Naive thymus-derived CD4-positive, alpha-beta T cell (primary cell): ENCODE results near the gene RERE. TPM values are rescaled to one million over a fixed set of nuclear protein-coding genes. Genes with fewer than 3 reads are reported as not detected.

Experiments
- ATAC-seq: fragments of 150-1000 bp; cut with Tn5 transposase; 2 replicates; pipeline ENCODE4 v1.10.0; 2021; ENCODE audit warnings: mild to moderate bottlenecking, moderate library complexity
- CTCF ChIA-PET: fragments of 350-600 bp; sonication (Branson Sonifier 250); formaldehyde crosslinking; loops from one replicate; lab custom pipeline; 2021; ENCODE audit warnings: antibody characterized with exemption; lab: Charles Lee
- POLR2A ChIA-PET: fragments of 350-600 bp; sonication (Branson Sonifier 250); formaldehyde crosslinking; loops from one replicate; lab custom pipeline; 2021; ENCODE audit warnings: antibody characterized with exemption, inconsistent platforms; lab: Charles Lee
- DNase-seq, 9 donors: peaks; one replicate each; pipeline versions ENCODE4 v3.0.0 to v3.0.0-alpha.2; 2020 to 2022; ENCODE audit warnings: mixed read lengths in 1 of 9
- H3K27ac ChIP-seq: one replicate; pipeline ENCODE4 v1.7.0; 2013; ENCODE audit warnings: mild to moderate bottlenecking, low read depth, low read length, moderate library complexity
- H3K27me3 ChIP-seq, 2 donors: one replicate each; pipeline ENCODE4 v1.7.0; 2013; ENCODE audit warnings: low read length in 2 of 2, mild to moderate bottlenecking in 2 of 2, moderate library complexity in 2 of 2; ENCODE audit not compliant: control insufficient read depth in 2 of 2, insufficient read depth in 2 of 2
- H3K36me3 ChIP-seq, 3 experiments: 1 replicate in 2 of 3; 2 replicates in 1 of 3; pipeline ENCODE4 v1.7.0; 2013; ENCODE audit warnings: low read length in 3 of 3, mild to moderate bottlenecking in 3 of 3, moderate library complexity in 1 of 3; ENCODE audit not compliant: insufficient read depth in 3 of 3, control insufficient read depth in 2 of 3
- H3K4me1 ChIP-seq, 2 donors: one replicate each; pipeline ENCODE4 v1.7.0; 2013; ENCODE audit warnings: low read length in 2 of 2, mild to moderate bottlenecking in 2 of 2, moderate library complexity in 1 of 2; ENCODE audit not compliant: control insufficient read depth in 2 of 2, insufficient read depth in 2 of 2
- H3K4me3 ChIP-seq: 2 replicates; pipeline ENCODE4 v1.7.0; 2013; ENCODE audit warnings: mild to moderate bottlenecking, low read length
- H3K9me3 ChIP-seq, 3 experiments: 1 replicate in 2 of 3; 2 replicates in 1 of 3; pipeline ENCODE4 v1.7.0; 2013; ENCODE audit warnings: low read length in 3 of 3; ENCODE audit not compliant: control insufficient read depth in 2 of 3
- H3K27ac Mint-ChIP-seq, 9 donors: one replicate each; pipeline ENCODE4 v1.8.0; 2020 to 2022; ENCODE audit warnings: mixed read lengths in 9 of 9, mild to moderate bottlenecking in 8 of 9, moderate library complexity in 5 of 9, inconsistent platforms in 2 of 9
- H3K27me3 Mint-ChIP-seq, 5 donors: one replicate each; pipeline ENCODE4 v1.8.0; 2021 to 2022; ENCODE audit warnings: mixed read lengths in 5 of 5, mild to moderate bottlenecking in 1 of 5
- H3K36me3 Mint-ChIP-seq, 5 donors: one replicate each; pipeline ENCODE4 v1.8.0; 2020 to 2022; ENCODE audit warnings: mixed read lengths in 5 of 5, mild to moderate bottlenecking in 3 of 5, inconsistent platforms in 1 of 5
- H3K4me1 Mint-ChIP-seq, 7 donors: one replicate each; pipeline ENCODE4 v1.8.0; 2020 to 2022; ENCODE audit warnings: mixed read lengths in 7 of 7, mild to moderate bottlenecking in 3 of 7, inconsistent platforms in 1 of 7
- H3K4me3 Mint-ChIP-seq, 10 donors: one replicate each; pipeline ENCODE4 v1.8.0; 2020 to 2022; ENCODE audit warnings: mild to moderate bottlenecking in 10 of 10, mixed read lengths in 10 of 10, moderate library complexity in 6 of 10, inconsistent platforms in 2 of 10
- H3K9me3 Mint-ChIP-seq, 11 donors: one replicate each; pipeline ENCODE4 v1.8.0; 2020 to 2022; ENCODE audit warnings: mixed read lengths in 11 of 11, mild to moderate bottlenecking in 4 of 11, inconsistent platforms in 1 of 11, moderate library complexity in 1 of 11
- intact Hi-C, 2 donors: fragments of 100-400 bp; cut with micrococcal nuclease; formaldehyde crosslinking; loops; one replicate each; pipeline ENCODE4 v1.15.1; 2023
- polyA plus RNA-seq, 2 donors: library from polyadenylated mRNA; unstranded; fragments of 300-500 nt; fragmentation: Illumina TruSeq; gene quantifications; one replicate each; pipeline ENCODE4 v1.2.3, GENCODE V29; 2021
- total RNA-seq, 6 experiments: library from RNA in 5 of 6; stranded (reverse) in 5 of 6; gene quantifications; 1 replicate in 5 of 6; 2 replicates in 1 of 6; pipeline ENCODE4 v1.2.3 and lab custom pipeline; 2021 to 2026

RERE gene
- total and polyA plus RNA-seq, 7 experiments from 2014 or later = 7.3 to 114 (median 106) TPM

DNA sequence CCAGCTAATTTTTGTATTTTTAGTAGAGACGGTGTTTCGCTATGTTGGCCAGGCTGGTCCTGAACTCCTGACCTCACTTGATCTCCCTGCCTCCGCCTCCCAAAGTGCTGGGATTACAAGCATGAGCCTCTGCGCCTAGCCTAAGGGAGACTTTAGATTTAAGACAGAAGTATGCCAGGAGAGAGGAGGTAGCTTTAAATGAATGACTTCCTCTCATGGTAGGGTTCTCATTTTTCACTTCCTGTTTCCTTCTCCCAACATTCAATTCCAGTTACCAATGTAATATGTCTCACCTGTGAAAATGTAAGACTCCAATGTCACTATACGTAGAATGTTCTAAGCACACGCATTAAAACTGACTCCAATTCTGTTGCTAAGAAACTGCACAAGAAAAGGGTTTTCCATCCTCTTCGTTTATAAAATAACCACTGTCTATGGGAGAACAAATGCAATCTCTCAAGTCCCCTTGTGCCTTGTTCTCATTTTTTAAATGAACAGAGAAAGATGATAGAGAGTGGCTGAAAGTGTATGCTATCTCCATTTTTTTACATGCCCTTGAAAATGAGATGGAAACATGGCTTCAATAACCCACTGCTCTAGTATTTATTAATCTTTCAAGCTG is 359.6 kb downstream of the RERE start:
- no peaks in the 10 kb centered on the region for H3K27me3 ChIP-seq
- POLR2A ChIA-PET = interaction anchor here (0.8 to 1.0 kb wide), 3 partner anchors 11 to 75 kb away, joined by 4 to 6 read pairs (median 4); no protein-coding TSS in a partner anchor
- no peaks in the 10 kb centered on the region for H3K36me3 ChIP-seq
- Mint-ChIP-seq H3K27ac (peak overlapping the region in 2 of 9 donors; percentile 34 to 75), H3K4me3 (peak overlapping the region in 3 of 10 donors; percentile 14 to 36 (median 30)), H3K4me1 (peaks cover 25 to 72% (median 59%) of the 10 kb centered on the region in 7 donors), H3K9me3 (no peaks in the 10 kb centered on the region), H3K27me3 (no peaks in the 10 kb centered on the region), H3K36me3 (peaks cover 0 to 19% (median 8%) of the 10 kb centered on the region in 5 donors)
- DNase-seq (no peak), ATAC-seq (peak; percentile 32)
- H3K4me3 ChIP-seq = no peak overlapping the region
- H3K9me3 ChIP-seq = no peaks in the 10 kb centered on the region
- peaks cover 0 to 32% of the 10 kb centered on the region in 2 donors for H3K4me1 ChIP-seq
- intact Hi-C loops = no loop called here
- CTCF ChIA-PET = no interaction called here
- H3K27ac ChIP-seq = no peak overlapping the region

DNA sequence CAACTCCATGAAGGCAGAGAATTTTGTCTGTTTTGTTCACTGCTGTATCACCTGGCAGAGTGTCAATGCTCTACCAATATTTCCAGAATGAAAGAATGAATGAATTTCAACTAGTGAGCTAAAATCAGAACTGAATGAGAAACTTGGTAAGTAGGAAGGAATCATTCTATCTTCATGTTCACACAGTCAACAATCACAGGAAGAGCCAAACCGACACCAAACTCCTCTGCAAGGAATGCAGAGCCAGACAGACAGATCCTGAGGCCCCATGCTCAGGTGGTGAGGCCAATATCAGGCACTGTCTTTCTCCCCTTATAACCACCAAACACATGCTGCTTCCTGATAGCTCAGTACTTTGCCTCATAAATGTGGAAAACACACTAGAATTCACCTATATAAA is 360.4 kb downstream of the RERE start:
- Histone ChIP-seq H3K9me3 (no peaks in the 10 kb centered on the region), H3K4me3 (no peak overlapping the region), H3K4me1 (peaks cover 0 to 25% of the 10 kb centered on the region in 2 donors), H3K27ac (no peak overlapping the region), H3K36me3 (no peaks in the 10 kb centered on the region), H3K27me3 (no peaks in the 10 kb centered on the region)
- H3K9me3 Mint-ChIP-seq = no peaks in the 10 kb centered on the region
- intact Hi-C loops = no loop called here
- ChIA-PET CTCF (interaction anchor here (0.6 to 1.3 kb wide), 2 partner anchors 26 to 192 kb away, joined by 3 read pairs; no protein-coding TSS in a partner anchor), POLR2A (interaction anchor here (1.0 kb wide), 1 partner anchor 29 kb away, joined by 4 read pairs; no protein-coding TSS in a partner anchor)
- H3K4me3 Mint-ChIP-seq = peak overlapping the region in 2 of 10 donors; percentile 6 to 30
- peaks cover 0 to 17% (median 8%) of the 10 kb centered on the region in 5 donors for H3K36me3 Mint-ChIP-seq
- H3K4me1 Mint-ChIP-seq = peaks cover 25 to 63% (median 51%) of the 10 kb centered on the region in 7 donors
- H3K27ac Mint-ChIP-seq = peak overlapping the region in 4 of 9 donors; percentile 18 to 75 (median 36)
- H3K27me3 Mint-ChIP-seq = no peaks in the 10 kb centered on the region
- ATAC-seq = no peak
- no peak for DNase-seq

DNA sequence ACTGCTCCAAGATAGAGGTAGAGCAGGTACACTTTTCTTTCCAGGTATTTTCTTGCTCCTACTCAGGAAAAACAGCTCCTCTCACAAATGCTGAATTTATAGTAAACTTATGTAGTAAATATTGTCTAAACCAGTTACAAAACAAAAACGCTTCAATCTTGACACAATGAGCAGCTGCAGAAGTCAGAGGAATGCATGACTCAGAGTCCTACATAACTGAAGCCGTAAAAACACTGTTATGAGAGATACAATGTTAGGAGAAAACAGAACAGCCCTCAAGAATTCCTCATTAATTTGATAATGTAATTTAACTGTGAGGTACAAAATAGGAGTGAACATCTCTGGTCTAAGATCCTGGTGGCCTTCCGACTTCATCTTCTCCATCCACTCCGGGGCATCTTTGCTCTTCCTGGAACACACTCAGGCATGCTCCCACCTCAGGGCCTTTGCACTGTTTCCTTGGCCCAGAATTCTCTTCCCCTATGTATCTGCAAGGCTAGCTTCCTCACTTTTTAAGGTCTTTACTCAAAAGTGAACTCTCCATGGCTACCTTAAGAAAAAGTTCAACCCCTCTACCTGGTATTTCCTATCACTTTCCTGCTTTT is 361.0 kb downstream of the RERE start:
- DNase-seq = no peak
- H3K4me1 ChIP-seq = peaks cover 0 to 19% of the 10 kb centered on the region in 2 donors
- ChIA-PET CTCF (interaction anchor here (0.6 to 1.3 kb wide), 2 partner anchors 26 to 191 kb away, joined by 3 read pairs; no protein-coding TSS in a partner anchor), POLR2A (no interaction called here)
- H3K27ac ChIP-seq = no peak overlapping the region
- intact Hi-C loops = no loop called here
- peaks cover 23 to 59% (median 46%) of the 10 kb centered on the region in 7 donors for H3K4me1 Mint-ChIP-seq
- no peaks in the 10 kb centered on the region for H3K27me3 ChIP-seq
- H3K9me3 Mint-ChIP-seq = no peaks in the 10 kb centered on the region
- H3K36me3 Mint-ChIP-seq = peaks cover 0 to 15% (median 8%) of the 10 kb centered on the region in 5 donors
- H3K27me3 Mint-ChIP-seq = no peaks in the 10 kb centered on the region
- ATAC-seq = no peak
- H3K9me3 ChIP-seq = no peaks in the 10 kb centered on the region
- H3K27ac Mint-ChIP-seq = peak overlapping the region in 3 of 9 donors; percentile 18 to 75 (median 37)
- no peak overlapping the region for H3K4me3 ChIP-seq
- H3K36me3 ChIP-seq = no peaks in the 10 kb centered on the region
- H3K4me3 Mint-ChIP-seq = peak overlapping the region in 2 of 10 donors; percentile 6 to 30

DNA sequence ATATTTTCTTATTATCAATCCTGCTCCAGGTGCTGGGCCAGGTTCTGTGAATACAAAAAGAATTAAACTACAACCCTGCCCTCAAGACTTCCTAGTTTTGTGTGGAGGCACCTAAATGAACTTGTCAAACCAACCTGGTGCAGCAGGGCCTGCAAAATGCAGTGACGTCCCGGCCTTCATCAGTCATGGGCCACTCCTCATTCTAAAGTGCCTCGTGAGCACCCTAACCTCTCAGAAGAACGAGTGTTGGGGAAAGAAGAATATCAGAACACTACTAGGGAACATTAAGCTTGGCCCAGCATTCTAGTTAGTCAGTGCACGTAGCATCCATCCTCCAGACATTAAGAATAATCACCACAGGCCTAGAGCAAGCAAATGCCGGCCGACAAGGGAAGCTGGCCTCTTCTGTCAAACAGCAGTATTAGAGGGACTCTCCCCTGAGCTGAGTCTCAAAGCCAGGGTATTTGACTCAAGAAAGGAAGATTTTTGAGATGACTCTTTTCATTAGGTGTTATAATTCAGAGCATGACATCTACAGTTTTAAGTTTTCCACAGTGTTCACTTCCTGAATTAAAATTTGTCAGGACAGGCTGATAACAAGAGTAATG is 361.6 kb downstream of the RERE start:
- no peak overlapping the region for H3K27ac ChIP-seq
- intact Hi-C loops = no loop called here
- peaks cover 0 to 13% of the 10 kb centered on the region in 2 donors for H3K4me1 ChIP-seq
- peak overlapping the region in 1 of 10 donors; percentile 30 for H3K4me3 Mint-ChIP-seq
- H3K9me3 ChIP-seq = no peaks in the 10 kb centered on the region
- CTCF ChIA-PET = interaction anchor here (0.6 to 1.3 kb wide), 3 partner anchors 14 to 272 kb away, joined by 3 read pairs; no protein-coding TSS in a partner anchor
- H3K36me3 ChIP-seq = no peaks in the 10 kb centered on the region
- no peaks in the 10 kb centered on the region for H3K27me3 ChIP-seq
- DNase-seq (no peak), ATAC-seq (no peak)
- no peak overlapping the region for H3K4me3 ChIP-seq
- peaks cover 19 to 53% (median 40%) of the 10 kb centered on the region in 7 donors for H3K4me1 Mint-ChIP-seq
- POLR2A ChIA-PET = no interaction called here
- H3K27me3 Mint-ChIP-seq = no peaks in the 10 kb centered on the region
- H3K27ac Mint-ChIP-seq = peak overlapping the region in 1 of 9 donors; percentile 11
- peaks cover 0 to 15% (median 8%) of the 10 kb centered on the region in 5 donors for H3K36me3 Mint-ChIP-seq
- no peaks in the 10 kb centered on the region for H3K9me3 Mint-ChIP-seq

DNA sequence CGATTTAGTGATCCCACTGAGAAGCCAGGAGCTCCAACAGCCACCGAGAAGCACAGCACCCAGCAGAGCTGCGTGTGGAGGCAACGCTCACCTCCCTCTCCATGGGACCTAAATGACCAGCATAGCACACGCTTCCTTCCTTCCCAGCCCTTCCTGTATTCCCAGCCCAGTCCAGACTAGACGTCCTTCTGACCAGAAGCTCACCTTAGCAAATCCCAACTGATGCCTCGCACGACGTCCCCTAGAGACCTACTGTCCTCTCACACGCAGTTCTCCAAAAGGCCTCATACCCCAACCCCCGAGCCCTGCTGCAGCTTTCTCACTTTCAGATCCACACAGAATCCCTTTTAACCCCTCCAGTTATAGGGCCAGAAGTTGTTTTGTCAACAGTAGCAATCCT is 367.1 kb downstream of the RERE start:
- no peak for DNase-seq
- H3K4me3 ChIP-seq = no peak overlapping the region
- H3K27me3 ChIP-seq = no peaks in the 10 kb centered on the region
- H3K27ac Mint-ChIP-seq = no peak overlapping the region
- H3K36me3 Mint-ChIP-seq = peaks cover 0 to 26% (median 20%) of the 10 kb centered on the region in 5 donors
- H3K4me1 ChIP-seq = peaks cover 0 to 8% of the 10 kb centered on the region in 2 donors
- no peak overlapping the region for H3K27ac ChIP-seq
- H3K4me3 Mint-ChIP-seq = no peak overlapping the region
- peaks cover 3 to 19% (median 12%) of the 10 kb centered on the region in 7 donors for H3K4me1 Mint-ChIP-seq
- H3K9me3 Mint-ChIP-seq = no peaks in the 10 kb centered on the region
- ChIA-PET POLR2A (no interaction called here), CTCF (interaction anchor here (1.0 kb wide), 1 partner anchor 9 kb away, joined by 3 read pairs; no protein-coding TSS in a partner anchor)
- no peaks in the 10 kb centered on the region for H3K36me3 ChIP-seq
- ATAC-seq = no peak
- intact Hi-C loops = no loop called here
- H3K27me3 Mint-ChIP-seq = no peaks in the 10 kb centered on the region
- H3K9me3 ChIP-seq = no peaks in the 10 kb centered on the region

DNA sequence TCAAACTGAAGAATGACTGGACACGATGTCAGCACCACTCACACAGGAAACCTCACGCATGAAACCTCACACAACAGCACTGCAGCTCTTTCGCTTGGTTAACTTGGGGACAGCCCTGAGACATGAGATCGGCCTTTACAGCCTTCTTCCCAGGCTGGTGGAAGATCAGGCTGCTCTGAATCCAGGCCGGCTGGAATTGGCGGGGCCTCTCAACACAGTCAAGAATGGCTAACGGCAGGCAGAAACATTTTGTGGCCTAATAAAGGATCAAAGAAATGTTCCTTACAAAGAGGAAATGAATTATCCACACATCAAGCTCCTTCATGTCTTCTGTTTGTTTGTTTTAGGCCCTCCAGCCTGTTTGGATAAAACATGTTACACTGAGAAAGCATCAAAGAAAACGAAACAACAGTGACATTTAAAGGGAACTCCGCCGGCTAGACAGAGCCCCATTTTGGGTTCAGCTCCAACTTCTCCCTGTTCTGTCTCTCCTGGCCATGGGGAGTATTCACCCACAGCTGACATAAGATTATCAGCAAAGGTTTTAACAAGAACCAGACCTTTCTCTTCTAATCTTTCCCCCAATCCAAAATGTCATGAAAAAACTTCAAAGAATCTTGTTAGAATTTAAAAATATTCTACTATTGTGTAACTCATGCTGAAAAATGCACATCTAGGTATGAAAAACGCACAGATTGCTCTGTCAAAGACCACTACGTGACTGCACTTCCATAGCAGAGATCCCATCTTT is 368.4 kb downstream of the RERE start:
- Mint-ChIP-seq H3K9me3 (no peaks in the 10 kb centered on the region), H3K27ac (no peak overlapping the region), H3K27me3 (no peaks in the 10 kb centered on the region), H3K4me1 (peaks cover 4 to 21% (median 8%) of the 10 kb centered on the region in 7 donors), H3K36me3 (peaks cover 0 to 33% (median 23%) of the 10 kb centered on the region in 5 donors), H3K4me3 (no peak overlapping the region)
- Histone ChIP-seq H3K4me1 (peaks cover 0 to 8% of the 10 kb centered on the region in 2 donors), H3K27me3 (no peaks in the 10 kb centered on the region), H3K36me3 (peaks cover 0 to 3% (median 0%) of the 10 kb centered on the region in 3 experiments), H3K9me3 (no peaks in the 10 kb centered on the region), H3K27ac (no peak overlapping the region), H3K4me3 (no peak overlapping the region)
- intact Hi-C loops = no loop called here
- no peak for ATAC-seq
- DNase-seq = peak in 2 of 9 donors; percentile 27 to 34
- ChIA-PET CTCF (no interaction called here), POLR2A (interaction anchor here (0.6 kb wide), 1 partner anchor 23 kb away, joined by 3 read pairs; no protein-coding TSS in a partner anchor)
